ENCODE results near the gene SREBF2. TPM values are rescaled to one million over a fixed set of nuclear protein-coding genes. Genes with fewer than 3 reads are reported as not detected.

The SREBF2 gene
- total and polyA plus RNA-seq, 3 experiments from 2014 or later, result 24.5 to 87.1 (median 85.1) TPM

DNA sequence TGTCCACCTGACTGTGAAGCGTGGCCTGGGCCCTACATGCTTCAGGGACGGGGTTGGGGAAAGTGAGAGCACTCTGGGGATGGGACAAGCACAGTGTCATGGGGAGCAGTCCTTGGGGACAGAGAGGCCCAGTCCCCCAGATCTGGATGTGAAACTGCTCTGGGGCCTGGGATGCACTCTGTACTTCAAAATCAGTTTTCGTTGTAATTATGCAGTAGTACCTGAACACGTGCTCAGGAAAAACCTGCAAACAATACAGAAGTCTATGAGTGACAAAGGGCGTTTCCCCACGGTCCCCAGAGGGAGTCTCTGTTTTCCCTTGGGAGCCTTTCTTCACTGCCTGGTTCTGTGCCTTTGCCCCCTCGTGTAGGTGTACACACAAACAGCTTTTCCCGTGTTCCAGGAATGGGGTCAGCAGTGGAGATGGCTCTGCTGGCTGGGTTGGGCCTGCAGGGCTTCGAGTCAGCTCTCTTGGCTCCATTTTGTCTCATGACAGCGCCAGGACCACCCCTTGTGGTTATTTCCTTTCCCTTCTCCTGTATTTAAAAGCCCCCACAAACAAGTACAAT, 98.9 kb downstream of the SREBF2 start:
- peaks cover 0 to 46% (median 2%) of the 10 kb centered on the region in 3 donors for H3K4me1 Mint-ChIP-seq
- Histone ChIP-seq H3K27me3 (ENCODE audit: insufficient read depth, low read length, poor library complexity, severe bottlenecking) (no peaks in the 10 kb centered on the region), H3K4me1 (ENCODE audit: insufficient read depth, low read length) (peaks cover 6% of the 10 kb centered on the region), H3K36me3 (ENCODE audit: insufficient read depth, low read length) (no peaks in the 10 kb centered on the region), H3K27ac (ENCODE audit: low read depth, low read length) (no peak overlapping the region), H3K9me3 (ENCODE audit: low read length) (no peaks in the 10 kb centered on the region), H3K4me3 (ENCODE audit: low read length) (no peak overlapping the region)
- H3K27ac Mint-ChIP-seq, result peak overlapping the region in 2 of 8 donors; percentile 12 to 74
- peaks cover 0 to 6% of the 10 kb centered on the region in 2 donors for H3K27me3 Mint-ChIP-seq
- CTCF ChIA-PET, result interaction anchor here (0.7 to 9.1 kb wide), 3 partner anchors 7 to 74 kb away, joined by 3 to 106 read pairs (median 3); no protein-coding TSS in a partner anchor
- no peaks in the 10 kb centered on the region for H3K36me3 Mint-ChIP-seq
- DNase-seq, result no peak
- H3K9me3 Mint-ChIP-seq, result no peaks in the 10 kb centered on the region
- no peak overlapping the region for H3K4me3 Mint-ChIP-seq
- POLR2A ChIA-PET, result no interaction called here

DNA sequence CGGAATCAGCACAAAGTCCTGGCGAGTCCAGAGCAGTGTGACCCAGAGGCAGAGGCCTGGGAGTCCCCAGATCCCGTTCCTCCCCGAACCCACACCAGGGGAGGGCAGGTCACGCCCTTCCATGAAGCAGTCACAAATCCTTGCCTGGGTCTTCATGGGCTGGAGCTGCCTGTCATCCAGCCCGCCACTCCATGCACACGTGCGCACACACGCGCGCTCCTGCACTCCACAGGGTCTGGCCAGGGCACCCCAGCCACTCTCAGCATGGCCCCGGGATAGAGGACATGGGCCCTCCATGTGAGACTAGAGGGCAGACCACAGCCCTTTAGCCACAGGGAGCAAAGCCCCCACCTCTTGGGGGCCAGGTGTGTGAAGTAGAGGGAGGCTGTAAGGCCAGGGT, 99.4 kb downstream of the SREBF2 start:
- no peaks in the 10 kb centered on the region for H3K36me3 Mint-ChIP-seq
- H3K27me3 ChIP-seq (ENCODE audit: insufficient read depth, low read length, poor library complexity, severe bottlenecking), result no peaks in the 10 kb centered on the region
- no peak overlapping the region for H3K27ac ChIP-seq (ENCODE audit: low read depth, low read length)
- H3K4me1 Mint-ChIP-seq, result peaks cover 0 to 47% (median 2%) of the 10 kb centered on the region in 3 donors
- no peaks in the 10 kb centered on the region for H3K9me3 ChIP-seq (ENCODE audit: low read length)
- no peaks in the 10 kb centered on the region for H3K9me3 Mint-ChIP-seq
- ChIA-PET POLR2A (no interaction called here), CTCF (interaction anchor here (0.7 kb wide), 2 partner anchors 8 to 75 kb away, joined by 3 read pairs; no protein-coding TSS in a partner anchor)
- H3K4me3 Mint-ChIP-seq, result no peak overlapping the region
- peaks cover 6% of the 10 kb centered on the region for H3K4me1 ChIP-seq (ENCODE audit: insufficient read depth, low read length)
- H3K27me3 Mint-ChIP-seq, result peaks cover 0 to 4% of the 10 kb centered on the region in 2 donors
- no peak overlapping the region for H3K4me3 ChIP-seq (ENCODE audit: low read length)
- no peak for DNase-seq
- H3K27ac Mint-ChIP-seq, result no peak overlapping the region
- H3K36me3 ChIP-seq (ENCODE audit: insufficient read depth, low read length), result no peaks in the 10 kb centered on the region

GRCh38 chr22:41933411-41934177, 100.7 kb downstream of the SREBF2 start:
- Histone ChIP-seq H3K4me3 (ENCODE audit: low read length) (no peak overlapping the region), H3K4me1 (ENCODE audit: insufficient read depth, low read length) (peaks cover 4% of the 10 kb centered on the region), H3K27me3 (ENCODE audit: insufficient read depth, low read length, poor library complexity, severe bottlenecking) (no peaks in the 10 kb centered on the region), H3K27ac (ENCODE audit: low read depth, low read length) (no peak overlapping the region), H3K36me3 (ENCODE audit: insufficient read depth, low read length) (no peaks in the 10 kb centered on the region), H3K9me3 (ENCODE audit: low read length) (no peaks in the 10 kb centered on the region)
- no peaks in the 10 kb centered on the region for H3K27me3 Mint-ChIP-seq
- H3K4me3 Mint-ChIP-seq, result no peak overlapping the region
- H3K27ac Mint-ChIP-seq, result peak overlapping the region in 2 of 8 donors; percentile 39 to 77
- H3K36me3 Mint-ChIP-seq, result peaks cover 0 to 1% (median 0%) of the 10 kb centered on the region in 3 donors
- POLR2A ChIA-PET, result no interaction called here
- peaks cover 2 to 42% (median 2%) of the 10 kb centered on the region in 3 donors for H3K4me1 Mint-ChIP-seq
- no peak for DNase-seq
- CTCF ChIA-PET, result interaction anchor here (1.1 to 1.2 kb wide), 2 partner anchors 8 to 267 kb away, joined by 3 to 4 read pairs; no protein-coding TSS in a partner anchor
- H3K9me3 Mint-ChIP-seq, result no peaks in the 10 kb centered on the region

- H3K27ac ChIP-seq (ENCODE audit: low read depth, low read length), result no peak overlapping the region
- Mint-ChIP-seq H3K36me3 (peaks cover 0 to 1% (median 0%) of the 10 kb centered on the region in 3 donors), H3K27me3 (no peaks in the 10 kb centered on the region), H3K27ac (peak overlapping the region in 4 of 8 donors; percentile 36 to 77 (median 59)), H3K4me1 (peaks cover 10 to 45% (median 11%) of the 10 kb centered on the region in 3 donors), H3K4me3 (no peak overlapping the region), H3K9me3 (no peaks in the 10 kb centered on the region)
- peaks cover 11% of the 10 kb centered on the region for H3K4me1 ChIP-seq (ENCODE audit: insufficient read depth, low read length)
- DNase-seq, result no peak
- H3K27me3 ChIP-seq (ENCODE audit: insufficient read depth, low read length, poor library complexity, severe bottlenecking), result no peaks in the 10 kb centered on the region
- CTCF ChIA-PET, result interaction anchor here (1.1 to 1.2 kb wide), 2 partner anchors 9 to 268 kb away, joined by 3 to 4 read pairs; no protein-coding TSS in a partner anchor
- POLR2A ChIA-PET, result no interaction called here
- no peaks in the 10 kb centered on the region for H3K9me3 ChIP-seq (ENCODE audit: low read length)
- H3K4me3 ChIP-seq (ENCODE audit: low read length), result no peak overlapping the region
- H3K36me3 ChIP-seq (ENCODE audit: insufficient read depth, low read length), result no peaks in the 10 kb centered on the region
These were observed 101.5 kb downstream of the SREBF2 start for GRCh38 chr22:41934284-41935014.

- Histone ChIP-seq H3K4me3 (ENCODE audit: low read length) (no peak overlapping the region), H3K36me3 (ENCODE audit: insufficient read depth, low read length) (no peaks in the 10 kb centered on the region), H3K4me1 (ENCODE audit: insufficient read depth, low read length) (peaks cover 16% of the 10 kb centered on the region), H3K27ac (ENCODE audit: low read depth, low read length) (no peak overlapping the region), H3K27me3 (ENCODE audit: insufficient read depth, low read length, poor library complexity, severe bottlenecking) (no peaks in the 10 kb centered on the region), H3K9me3 (ENCODE audit: low read length) (no peaks in the 10 kb centered on the region)
- Mint-ChIP-seq H3K4me3 (no peak overlapping the region), H3K36me3 (peaks cover 0 to 4% (median 0%) of the 10 kb centered on the region in 3 donors), H3K27ac (peak overlapping the region in 2 of 8 donors; percentile 36 to 43), H3K9me3 (peaks cover 0 to 1% (median 0%) of the 10 kb centered on the region in 5 donors), H3K4me1 (peaks cover 15 to 50% (median 16%) of the 10 kb centered on the region in 3 donors), H3K27me3 (peaks cover 0 to 2% of the 10 kb centered on the region in 2 donors)
- no peak for DNase-seq
- ChIA-PET POLR2A (interaction anchor here (6.5 kb wide), 1 partner anchor 8 kb away, joined by 100 read pairs; the partner anchor contains the start of gene TNFRSF13C), CTCF (interaction anchor here (1.1 to 6.8 kb wide), 3 partner anchors 8 to 268 kb away, joined by 3 to 106 read pairs (median 4); partner anchors contain the start of gene TNFRSF13C)
These were observed 102.1 kb downstream of the SREBF2 start for GRCh38 chr22:41935015-41935351.

DNA sequence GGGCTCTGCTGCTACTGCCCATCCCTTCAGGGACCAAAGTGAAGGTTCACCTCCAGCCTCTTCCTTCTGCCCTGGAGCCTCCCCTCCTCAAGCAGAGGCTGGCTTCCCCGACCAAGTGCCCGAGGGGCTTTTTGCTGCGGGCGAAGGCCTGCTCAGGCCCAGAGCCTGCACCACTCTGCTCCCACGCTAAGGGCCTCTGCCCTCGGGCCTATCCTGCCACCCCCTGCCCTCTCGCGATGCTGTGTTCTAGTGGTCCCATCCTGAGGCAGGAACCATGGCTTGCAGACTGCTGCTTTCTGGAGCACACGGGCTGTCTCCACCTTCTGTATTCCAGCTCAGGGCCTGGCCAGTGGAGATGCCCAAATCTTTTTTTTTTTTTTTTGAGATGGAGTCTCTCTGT, 102.6 kb downstream of the SREBF2 start:
- DNase-seq, result no peak
- Histone ChIP-seq H3K27me3 (ENCODE audit: insufficient read depth, low read length, poor library complexity, severe bottlenecking) (no peaks in the 10 kb centered on the region), H3K4me1 (ENCODE audit: insufficient read depth, low read length) (peaks cover 22% of the 10 kb centered on the region), H3K27ac (ENCODE audit: low read depth, low read length) (no peak overlapping the region), H3K36me3 (ENCODE audit: insufficient read depth, low read length) (no peaks in the 10 kb centered on the region), H3K4me3 (ENCODE audit: low read length) (no peak overlapping the region), H3K9me3 (ENCODE audit: low read length) (no peaks in the 10 kb centered on the region)
- Mint-ChIP-seq H3K27me3 (peaks cover 0 to 4% of the 10 kb centered on the region in 2 donors), H3K4me3 (no peak overlapping the region), H3K36me3 (peaks cover 0 to 5% (median 0%) of the 10 kb centered on the region in 3 donors), H3K4me1 (peaks cover 20 to 56% (median 21%) of the 10 kb centered on the region in 3 donors), H3K27ac (peak overlapping the region in 1 of 8 donors; percentile 86), H3K9me3 (peaks cover 0 to 2% (median 0%) of the 10 kb centered on the region in 5 donors)
- CTCF ChIA-PET, result interaction anchor here (1.3 to 6.8 kb wide), 2 partner anchors 8 to 188 kb away, joined by 3 to 106 read pairs; partner anchors contain the start of gene TNFRSF13C
- POLR2A ChIA-PET, result interaction anchor here (6.5 kb wide), 1 partner anchor 9 kb away, joined by 100 read pairs; the partner anchor contains the start of gene TNFRSF13C

- no peaks in the 10 kb centered on the region for H3K9me3 ChIP-seq (ENCODE audit: low read length)
- H3K4me1 Mint-ChIP-seq, result peaks cover 32 to 66% (median 34%) of the 10 kb centered on the region in 3 donors
- peaks cover 0 to 2% (median 0%) of the 10 kb centered on the region in 5 donors for H3K9me3 Mint-ChIP-seq
- no peaks in the 10 kb centered on the region for H3K27me3 ChIP-seq (ENCODE audit: insufficient read depth, low read length, poor library complexity, severe bottlenecking)
- H3K27ac ChIP-seq (ENCODE audit: low read depth, low read length), result no peak overlapping the region
- H3K27me3 Mint-ChIP-seq, result peaks cover 0 to 4% of the 10 kb centered on the region in 2 donors
- no peak for DNase-seq
- H3K36me3 ChIP-seq (ENCODE audit: insufficient read depth, low read length), result no peaks in the 10 kb centered on the region
- peak overlapping the region in 2 of 7 donors; percentile 26 to 63 for H3K4me3 Mint-ChIP-seq
- peaks cover 0 to 5% (median 0%) of the 10 kb centered on the region in 3 donors for H3K36me3 Mint-ChIP-seq
- ChIA-PET POLR2A (interaction anchor here (6.5 kb wide), 1 partner anchor 10 kb away, joined by 100 read pairs; the partner anchor contains the start of gene TNFRSF13C), CTCF (interaction anchor here (1.5 to 6.8 kb wide), 2 partner anchors 10 to 136 kb away, joined by 3 to 106 read pairs; partner anchors contain the start of genes CCDC134 and TNFRSF13C)
- H3K27ac Mint-ChIP-seq, result peak overlapping the region in 6 of 8 donors; percentile 47 to 87 (median 79)
- peaks cover 32% of the 10 kb centered on the region for H3K4me1 ChIP-seq (ENCODE audit: insufficient read depth, low read length)
- no peak overlapping the region for H3K4me3 ChIP-seq (ENCODE audit: low read length)
These were observed 103.9 kb downstream of the SREBF2 start for GRCh38 chr22:41936894-41937169.
